ENCODE data around the gene ELK3.
A peak's percentile ranks its signal among the peaks of the same experiment; 100 is the strongest.

Gene ELK3

GRCh38 chr12:96234591-96235483 lies 40.7 kb downstream of the ELK3 start:
- no peak for DNase-seq (ENCODE audit: low read depth)

GRCh38 chr12:96235484-96235826 lies 41.3 kb downstream of the ELK3 start:
- no peak for DNase-seq (ENCODE audit: low read depth)

- peak; percentile 71 for DNase-seq (ENCODE audit: low read depth)
Observed at GRCh38 chr12:96236221-96236822, 42.1 kb downstream of the ELK3 start.

- peak; percentile 49 for DNase-seq (ENCODE audit: low read depth)
Observed at GRCh38 chr12:96237035-96237434, 42.9 kb downstream of the ELK3 start.

- peak; percentile 94 for DNase-seq (ENCODE audit: low read depth)
Observed at GRCh38 chr12:96237465-96238077, 43.4 kb downstream of the ELK3 start.

- no peak for DNase-seq (ENCODE audit: low read depth)
Observed at GRCh38 chr12:96238336-96239047, 44.3 kb downstream of the ELK3 start.

- peak; percentile 56 for DNase-seq (ENCODE audit: low read depth)
Observed at GRCh38 chr12:96239711-96240635, 45.8 kb downstream of the ELK3 start.

GRCh38 chr12:96240656-96241055 lies 46.5 kb downstream of the ELK3 start:
- no peak for DNase-seq (ENCODE audit: low read depth)

- DNase-seq (ENCODE audit: low read depth), result no peak
Observed at GRCh38 chr12:96241431-96241830, 47.3 kb downstream of the ELK3 start.

- peak; percentile 85 for DNase-seq (ENCODE audit: low read depth)
Observed at GRCh38 chr12:96241846-96242256, 47.7 kb downstream of the ELK3 start.

GRCh38 chr12:96242597-96242996 lies 48.4 kb downstream of the ELK3 start:
- DNase-seq (ENCODE audit: low read depth), result no peak

GRCh38 chr12:96244826-96245225 lies 50.7 kb downstream of the ELK3 start:
- DNase-seq (ENCODE audit: low read depth), result no peak

- DNase-seq (ENCODE audit: low read depth), result no peak
Observed at GRCh38 chr12:96246926-96247505, 52.8 kb downstream of the ELK3 start.

- DNase-seq (ENCODE audit: low read depth), result no peak
Observed at GRCh38 chr12:96247563-96247962, 53.4 kb downstream of the ELK3 start.

- no peak for DNase-seq (ENCODE audit: low read depth)
Observed at GRCh38 chr12:96248136-96248931, 54.2 kb downstream of the ELK3 start.

- DNase-seq (ENCODE audit: low read depth), result no peak
Observed at GRCh38 chr12:96249196-96250118, 55.3 kb downstream of the ELK3 start.

GRCh38 chr12:96250119-96250685 lies 56.0 kb downstream of the ELK3 start:
- DNase-seq (ENCODE audit: low read depth), result no peak

- DNase-seq (ENCODE audit: low read depth), result no peak
Observed at GRCh38 chr12:96255077-96255476, 60.9 kb downstream of the ELK3 start.

Measured in fibroblast of the conjunctiva (primary cell).